Hematopoietic multipotent progenitor cell treated with erythropoietin and hydrocortisone succinate and interleukin-3 and kit ligand, for 6 days (in vitro differentiated cells): ENCODE results near the gene PLCB1.
"Not testable (repeated sequence)": the region's sequence is repeated elsewhere in the genome, so short reads cannot be mapped to it uniquely, and the experiment has no call there.

Source experiments
- DNase-seq: peaks from one replicate; pipeline ENCODE4 v3.0.0-alpha.2; 2015

The PLCB1 gene

DNA sequence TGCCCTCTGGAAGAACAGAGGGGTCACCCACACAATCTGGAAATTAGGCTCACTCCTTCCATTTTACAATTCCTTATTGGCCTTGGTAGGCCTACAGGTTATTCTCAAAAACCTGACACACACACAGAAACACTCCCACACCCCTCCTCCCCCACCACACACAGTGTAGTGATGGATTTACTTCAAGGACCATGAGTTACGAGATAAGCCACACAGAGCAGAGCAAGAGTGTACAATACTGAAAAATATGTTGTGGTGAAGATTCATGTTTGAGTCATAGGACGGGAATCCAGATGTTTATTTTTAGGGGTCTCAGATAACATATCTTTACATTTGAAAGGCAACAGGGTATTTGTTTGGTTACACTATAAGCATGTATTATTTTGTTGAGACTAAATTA is 291.9 kb downstream of the PLCB1 start:
- no peak for DNase-seq

DNA sequence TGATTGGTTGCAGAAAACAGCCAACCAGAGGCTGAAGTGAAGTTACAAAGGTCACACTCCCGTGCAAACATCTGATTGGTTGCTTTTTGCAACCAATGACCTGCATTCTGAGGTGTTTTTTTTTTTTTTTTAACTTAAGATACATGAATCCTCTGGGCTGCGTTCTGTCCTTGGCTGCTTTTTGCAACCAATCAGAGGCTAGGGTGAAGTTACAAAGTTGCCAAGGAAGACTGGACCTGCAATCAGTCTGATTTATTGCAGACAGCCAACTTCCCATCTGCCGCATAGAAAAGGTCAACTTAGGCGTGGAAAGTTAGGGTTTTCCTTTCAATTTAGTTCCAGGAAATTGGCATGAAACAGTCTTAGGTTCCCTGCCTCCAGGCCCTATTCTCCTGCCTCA is 292.9 kb downstream of the PLCB1 start:
- DNase-seq: no peak

DNA sequence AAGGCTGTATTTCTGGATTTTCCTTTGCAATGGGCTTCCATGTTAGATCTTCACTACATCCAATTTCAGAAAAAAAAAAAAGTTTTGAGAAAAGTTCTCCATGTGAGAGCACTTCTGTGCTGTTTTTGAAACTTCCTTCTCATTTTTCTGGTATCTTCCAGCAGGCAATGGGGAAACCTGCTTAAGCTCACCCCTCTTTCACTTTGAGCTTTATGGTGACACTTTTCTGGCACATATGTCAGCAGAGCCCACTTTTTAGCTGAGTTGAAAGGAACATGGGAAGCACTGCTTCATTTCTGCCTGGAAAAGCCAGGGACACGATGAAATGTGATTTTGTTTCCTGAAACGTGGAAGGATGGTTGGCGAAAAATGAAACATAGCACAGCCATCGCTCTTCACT is 293.7 kb downstream of the PLCB1 start:
- DNase-seq: no peak

DNA sequence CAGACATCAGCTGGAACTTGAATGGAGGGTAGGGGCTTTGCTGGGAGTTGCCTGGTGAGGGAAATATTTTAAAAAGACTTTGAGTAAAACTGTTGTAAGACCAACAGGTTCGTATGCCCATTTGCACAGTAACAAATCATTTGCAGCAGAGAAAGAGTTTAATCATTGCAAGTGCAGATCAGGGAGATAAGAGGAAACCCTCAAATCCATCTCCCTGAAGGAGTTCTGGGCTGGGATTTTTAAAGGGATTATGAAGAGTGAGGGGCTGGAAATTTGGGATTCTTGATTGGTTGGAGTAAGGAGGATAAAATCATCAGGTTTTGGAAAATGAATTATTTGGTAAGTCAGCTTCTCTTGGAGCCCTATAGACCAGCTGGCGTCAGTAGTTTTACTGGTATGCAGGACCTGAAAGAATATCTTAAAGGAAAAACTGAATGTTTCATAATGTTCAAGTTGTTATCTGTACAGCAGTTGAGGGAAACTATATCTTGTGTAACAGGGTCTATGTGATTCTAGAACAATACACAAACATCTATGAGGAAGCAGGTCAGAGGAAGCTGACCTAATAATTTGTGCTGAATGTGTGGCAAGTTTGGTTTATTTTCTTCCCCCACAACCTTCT is 295.5 kb downstream of the PLCB1 start:
- DNase-seq: peak; percentile 73

DNA sequence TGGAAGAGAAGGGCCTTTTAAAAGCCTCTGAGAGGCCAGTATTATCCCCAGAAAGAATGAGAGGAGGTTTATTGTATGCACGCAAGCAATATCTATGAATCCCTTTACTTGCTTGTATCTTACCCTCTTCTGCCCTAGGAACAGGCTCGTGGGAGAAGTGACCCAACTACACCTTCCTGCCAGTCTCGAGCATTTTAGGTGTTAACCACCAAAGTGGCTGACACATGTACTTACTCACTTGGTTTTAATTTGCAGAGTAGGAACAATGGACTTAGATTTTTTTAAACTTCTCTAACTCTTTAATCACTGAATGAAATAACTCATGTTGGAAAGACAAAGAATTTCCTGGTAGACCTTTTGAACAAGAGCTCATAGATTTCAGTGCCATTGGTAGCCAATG is 296.9 kb downstream of the PLCB1 start:
- no peak for DNase-seq

DNA sequence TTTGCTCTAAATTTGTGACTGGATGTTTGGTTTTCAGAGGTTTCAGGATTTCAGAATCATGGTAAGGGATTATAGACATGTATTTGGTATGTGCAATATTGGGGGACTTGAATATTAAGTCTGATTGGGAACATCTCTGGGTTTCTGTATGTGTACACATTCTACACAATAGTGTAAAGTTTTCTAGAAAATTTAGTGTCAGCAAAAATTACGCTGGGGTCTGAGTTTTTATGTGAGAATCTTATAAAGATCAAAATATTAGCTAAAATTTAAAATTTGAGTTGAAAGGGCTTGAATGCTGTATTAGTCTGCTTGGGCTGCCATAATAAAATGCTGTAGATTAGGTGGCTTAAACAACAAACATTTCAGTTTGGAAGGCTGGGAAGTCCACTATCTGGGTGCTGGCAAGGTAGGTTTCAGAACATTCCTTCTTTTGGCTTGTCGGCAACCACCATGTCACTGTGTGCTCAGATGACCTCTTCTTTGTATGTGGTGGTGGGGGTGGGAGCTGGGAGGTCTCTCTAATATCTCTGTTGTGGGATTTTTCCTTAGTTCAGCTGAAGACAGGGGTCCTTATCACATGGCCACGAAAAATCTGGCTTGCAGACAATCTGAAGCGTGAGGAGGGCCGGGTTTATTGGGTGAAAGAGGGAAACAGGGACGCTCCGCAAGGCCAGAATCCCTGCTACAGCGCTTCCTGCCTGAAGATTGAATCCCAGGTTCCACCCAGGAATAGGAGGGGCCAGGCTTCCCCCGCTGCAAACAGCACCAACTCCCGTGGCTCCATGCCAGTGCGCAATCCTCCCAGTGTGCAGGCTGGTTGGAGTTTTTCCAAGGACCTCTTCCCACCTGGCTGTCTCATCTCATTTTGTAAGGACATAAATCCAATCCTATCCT is 299.7 kb downstream of the PLCB1 start:
- no peak for DNase-seq

DNA sequence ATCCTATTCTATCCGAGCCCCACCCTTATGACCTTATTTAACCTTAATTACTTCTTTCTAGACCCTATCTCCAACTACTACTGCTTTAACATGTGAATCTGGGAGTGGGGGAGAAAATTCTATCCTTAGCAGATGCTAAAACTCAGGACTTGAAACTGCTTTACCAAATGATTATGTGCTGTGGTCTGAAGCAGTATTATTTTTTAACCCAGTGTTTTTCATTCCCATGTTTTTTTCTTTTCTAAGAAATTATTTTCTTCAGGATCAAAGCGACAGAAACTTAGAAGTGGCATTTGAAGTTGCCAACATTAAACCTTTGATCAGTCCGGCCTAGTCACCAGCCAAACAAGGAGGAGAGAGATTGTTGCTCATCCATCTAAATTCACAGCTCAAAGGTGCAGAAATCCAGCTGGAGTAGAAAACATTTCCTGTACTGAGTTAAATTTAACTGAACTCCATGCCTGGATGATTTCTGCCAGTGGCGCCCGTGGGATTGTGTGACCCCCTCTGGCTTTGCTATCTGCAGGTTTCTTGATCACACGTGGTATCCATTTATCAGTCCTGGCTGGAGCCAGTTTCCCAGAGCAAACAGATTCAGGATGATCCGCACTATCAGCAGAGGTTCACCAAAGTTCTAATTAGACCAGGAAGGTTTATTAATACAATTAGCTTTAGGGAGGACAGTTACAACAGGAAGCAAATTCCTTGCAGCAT is 300.5 kb downstream of the PLCB1 start:
- no peak for DNase-seq

DNA sequence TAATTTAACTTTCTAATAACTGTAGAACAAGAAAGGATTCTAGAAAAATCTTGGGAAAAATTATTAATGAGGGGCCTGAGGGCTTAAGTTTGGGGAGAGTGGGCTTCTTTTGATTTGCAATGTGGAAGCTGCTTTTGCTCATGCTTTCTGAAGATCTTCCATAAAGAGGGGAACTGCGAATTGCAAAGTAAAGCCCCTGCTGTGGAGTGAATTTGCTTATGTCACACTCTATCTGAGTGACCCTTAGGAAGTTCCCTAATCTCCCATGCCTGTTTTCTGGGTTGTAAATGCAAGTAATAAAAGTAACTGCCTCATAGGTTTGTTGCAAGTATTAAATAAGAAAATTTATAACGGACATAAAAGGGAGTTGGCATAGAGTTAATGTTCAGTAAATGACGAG is 301.2 kb downstream of the PLCB1 start:
- DNase-seq: no peak

DNA sequence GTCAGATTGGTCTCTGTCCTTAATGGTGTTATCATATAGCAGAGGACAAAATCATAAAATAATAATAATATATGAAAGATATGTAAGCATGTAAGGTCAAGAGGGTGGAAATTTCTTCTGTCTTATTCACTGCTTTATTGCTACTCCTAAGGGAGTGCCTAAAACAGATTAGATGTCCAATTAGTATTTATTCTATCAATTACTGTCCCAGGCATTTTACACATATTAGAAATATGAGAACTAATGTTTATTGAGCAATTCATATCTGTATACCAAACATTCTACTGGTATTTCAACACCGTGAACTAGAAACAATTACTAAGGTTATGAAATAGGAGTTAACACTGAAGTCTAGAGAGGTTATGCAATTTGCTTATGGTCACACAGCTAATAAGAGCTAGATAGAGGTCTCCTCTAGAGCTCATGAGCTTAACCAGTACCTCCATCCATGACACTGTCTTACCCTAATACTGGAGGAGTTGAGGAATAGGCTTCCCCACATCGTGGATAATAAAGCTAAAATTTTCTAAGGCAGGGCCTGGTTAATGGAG is 302.3 kb downstream of the PLCB1 start:
- DNase-seq: peak; percentile 66

DNA sequence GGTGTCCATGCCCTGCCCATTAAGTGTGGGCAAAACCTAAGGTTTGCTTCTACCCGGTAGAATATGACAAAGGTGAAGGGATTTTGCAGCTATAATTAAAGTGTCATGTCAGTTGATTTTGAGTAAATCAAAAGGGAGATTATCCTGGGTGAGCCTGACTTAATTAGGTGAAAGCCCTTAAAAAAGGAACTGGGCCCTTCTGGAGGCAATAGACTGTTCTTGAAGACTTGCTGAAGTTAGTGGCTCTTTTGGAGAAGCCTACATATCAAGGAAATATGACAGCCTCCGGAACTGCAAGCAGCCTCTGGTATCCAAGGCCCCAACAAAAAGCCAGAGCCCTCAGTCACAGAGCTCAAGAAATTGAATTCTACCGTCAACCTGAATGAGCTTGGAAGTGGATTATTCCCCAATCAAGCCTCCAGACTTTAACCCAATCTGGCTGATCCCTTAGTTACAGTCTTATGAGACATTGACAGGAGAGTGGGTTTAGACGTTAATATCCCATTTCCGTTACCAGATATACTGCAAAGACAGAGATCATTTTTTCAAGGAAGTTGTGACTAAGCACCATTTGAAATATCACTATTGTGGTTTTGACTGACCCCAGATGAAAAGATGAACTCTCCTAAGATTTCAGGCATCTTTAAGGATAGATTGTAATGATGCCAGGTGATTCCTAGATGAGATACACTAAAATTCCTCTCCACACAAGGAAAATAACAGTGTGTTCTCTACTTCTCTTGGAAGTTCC is 303.4 kb downstream of the PLCB1 start:
- no peak for DNase-seq

DNA sequence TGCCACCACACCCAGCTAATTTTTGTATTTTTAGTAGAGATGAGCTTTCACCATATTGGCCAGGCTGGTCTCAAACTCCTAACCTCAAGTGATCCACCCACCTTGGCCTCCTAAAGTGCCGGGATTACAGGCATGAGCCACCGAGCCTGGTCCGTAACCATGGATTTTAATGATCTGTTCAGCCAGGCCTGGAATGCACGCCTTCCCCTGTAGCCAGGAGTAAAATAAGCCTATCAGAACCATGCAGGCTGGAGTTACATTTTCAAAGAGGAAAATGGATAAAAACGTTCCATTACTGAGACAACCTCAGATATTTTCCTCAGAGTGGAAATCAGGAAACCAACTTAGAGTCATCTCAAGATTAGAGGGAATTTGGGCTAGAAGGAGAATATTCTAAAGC is 304.9 kb downstream of the PLCB1 start:
- not testable (repeated sequence) for DNase-seq

DNA sequence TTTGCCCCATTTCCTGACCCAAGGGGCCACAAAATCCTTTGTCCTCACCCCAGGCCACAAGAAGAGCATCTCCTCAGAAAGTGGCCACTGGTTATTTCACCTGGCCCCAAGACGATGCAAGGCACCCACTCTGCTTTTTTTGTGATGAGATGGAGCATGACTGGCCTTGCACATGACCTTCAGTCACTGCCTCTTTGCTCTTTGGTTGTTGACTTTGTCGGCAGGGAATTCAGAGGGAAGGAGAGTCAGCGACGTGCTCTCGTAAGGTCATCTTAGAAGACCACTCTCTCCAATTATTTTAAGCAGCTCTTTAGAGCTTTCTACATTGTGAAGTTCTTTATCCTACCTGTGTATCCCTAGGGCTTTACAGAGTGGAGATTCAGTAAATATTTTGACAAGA is 306.7 kb downstream of the PLCB1 start:
- DNase-seq: no peak

DNA sequence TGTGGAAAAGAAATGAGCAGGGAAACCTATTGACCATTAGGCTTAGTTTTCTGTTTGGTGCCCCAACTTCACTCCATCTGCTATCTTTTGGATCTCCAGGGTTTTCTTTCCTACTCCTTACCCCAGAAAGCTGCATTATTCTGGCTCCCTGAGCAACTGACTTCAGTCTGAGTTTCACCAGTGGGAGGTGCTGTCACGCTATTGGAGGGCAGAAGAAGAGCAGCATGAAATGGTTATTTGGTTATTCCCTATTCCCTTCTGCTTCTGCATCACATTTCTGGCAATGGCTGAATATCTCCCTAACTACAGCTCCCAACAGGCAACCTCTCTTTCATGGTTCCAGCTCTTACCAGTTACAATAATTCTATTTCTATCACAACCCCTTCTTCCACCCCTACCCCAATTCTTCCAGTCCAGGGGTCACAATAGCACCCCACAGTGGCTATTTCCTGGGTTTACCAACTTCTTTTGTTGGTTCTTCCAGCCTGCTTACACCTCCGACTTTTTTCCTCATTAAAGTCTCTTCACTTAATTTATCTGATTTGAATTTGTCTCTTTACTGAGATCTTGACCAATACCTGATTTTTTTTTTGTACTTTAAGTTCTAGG is 311.5 kb downstream of the PLCB1 start:
- no peak for DNase-seq

DNA sequence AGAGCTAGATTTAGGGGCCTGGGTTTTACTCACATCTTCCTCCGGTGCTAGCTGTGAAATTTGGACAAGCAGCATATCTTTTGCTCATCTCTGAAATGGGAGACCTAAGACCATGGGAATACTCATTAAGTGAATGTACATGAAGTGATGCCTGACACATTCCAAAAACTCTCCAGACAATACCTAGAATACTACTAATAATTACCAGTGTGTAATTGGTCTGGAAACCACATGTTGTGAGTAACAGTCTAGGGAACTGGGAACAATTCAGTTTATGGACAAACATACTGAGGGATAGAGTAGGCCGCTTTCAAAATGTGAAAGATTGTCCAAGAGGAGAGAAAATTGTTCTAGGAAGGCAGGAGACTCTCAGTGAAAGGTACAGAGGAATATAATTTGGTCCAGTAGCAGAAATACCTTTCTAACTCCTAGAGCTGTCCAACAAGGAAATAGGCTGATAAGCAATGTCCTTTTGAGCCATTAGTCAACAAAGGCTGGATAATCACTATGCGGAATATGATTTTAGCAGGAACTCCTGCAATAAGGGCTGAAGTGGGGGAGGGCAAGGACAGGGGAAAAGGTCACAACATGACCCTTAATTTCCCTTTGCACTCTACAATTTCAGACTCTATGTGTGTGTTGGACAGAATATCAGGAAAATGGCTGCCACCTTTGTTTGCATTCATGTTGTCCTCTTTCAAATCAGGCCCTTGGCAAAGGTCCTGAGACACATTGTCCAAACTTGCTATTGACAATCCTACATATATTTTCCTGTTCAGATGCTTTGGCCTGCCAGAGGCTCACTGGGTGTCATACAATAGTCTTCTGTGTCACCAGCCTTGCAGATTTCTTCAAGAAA is 315.4 kb downstream of the PLCB1 start:
- no peak for DNase-seq

DNA sequence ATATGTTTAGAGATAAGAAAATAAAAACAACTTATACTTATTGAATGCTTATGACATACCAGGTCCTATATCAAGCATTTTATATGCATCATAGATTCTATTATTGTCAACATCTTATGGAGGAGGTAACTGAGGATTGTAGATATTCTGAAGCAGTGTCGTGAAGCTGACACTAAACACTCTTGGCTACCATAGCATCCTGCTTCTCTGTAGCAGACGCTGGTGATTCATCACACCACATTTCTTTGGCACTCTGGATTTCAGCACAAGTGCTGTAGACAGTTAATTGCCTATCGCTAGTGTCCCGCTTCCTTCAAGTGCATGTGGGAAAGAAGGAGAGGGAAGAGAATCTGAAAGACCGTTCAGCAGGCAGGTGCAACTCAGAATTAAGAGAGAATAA is 317.1 kb downstream of the PLCB1 start:
- DNase-seq: no peak

DNA sequence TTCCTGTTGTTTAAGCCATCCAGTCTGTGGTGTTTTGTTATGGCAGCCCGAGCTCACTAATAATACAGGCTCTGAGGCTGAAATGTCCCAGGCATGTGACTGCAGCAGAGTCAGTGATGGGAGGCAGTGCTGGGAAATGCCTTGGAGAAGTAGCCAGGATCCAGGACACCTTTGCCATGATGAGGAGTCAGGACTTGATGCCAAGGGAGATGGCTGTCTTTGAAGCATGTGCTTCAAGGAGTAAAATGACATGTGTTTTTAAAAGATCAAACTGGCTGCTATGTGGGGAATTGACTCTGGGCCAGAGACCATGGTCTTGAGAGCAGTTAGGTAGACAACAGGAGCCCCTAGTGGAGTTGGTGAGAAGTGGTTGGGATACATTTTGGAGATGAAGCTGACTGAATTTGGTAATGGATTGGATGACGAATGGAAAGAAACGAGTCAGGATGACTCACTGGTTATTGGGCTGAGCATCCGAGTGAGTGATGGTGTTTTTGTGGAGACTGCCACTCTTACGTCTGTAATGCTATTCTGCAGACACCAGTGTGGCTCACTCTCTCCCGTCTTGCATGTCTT is 322.2 kb downstream of the PLCB1 start:
- DNase-seq: peak; percentile 57

DNA sequence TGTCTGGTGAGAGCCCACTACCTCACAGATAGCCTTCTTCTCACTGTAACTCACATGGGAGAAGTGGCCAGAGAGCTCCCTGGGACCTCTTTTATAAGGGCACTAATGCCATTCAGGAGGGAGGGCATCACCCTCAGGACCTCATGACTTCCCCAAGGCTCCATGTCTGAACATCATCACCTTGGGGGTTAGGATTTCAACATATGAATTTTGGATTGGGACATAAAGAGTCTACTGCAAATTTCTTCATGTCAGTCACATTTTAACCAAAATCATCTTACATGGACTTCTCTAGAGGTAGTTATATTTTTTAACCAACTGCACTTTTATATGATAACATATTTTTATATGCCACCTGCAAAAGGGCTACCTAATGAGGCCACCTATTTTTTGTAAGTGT is 324.7 kb downstream of the PLCB1 start:
- DNase-seq: no peak

DNA sequence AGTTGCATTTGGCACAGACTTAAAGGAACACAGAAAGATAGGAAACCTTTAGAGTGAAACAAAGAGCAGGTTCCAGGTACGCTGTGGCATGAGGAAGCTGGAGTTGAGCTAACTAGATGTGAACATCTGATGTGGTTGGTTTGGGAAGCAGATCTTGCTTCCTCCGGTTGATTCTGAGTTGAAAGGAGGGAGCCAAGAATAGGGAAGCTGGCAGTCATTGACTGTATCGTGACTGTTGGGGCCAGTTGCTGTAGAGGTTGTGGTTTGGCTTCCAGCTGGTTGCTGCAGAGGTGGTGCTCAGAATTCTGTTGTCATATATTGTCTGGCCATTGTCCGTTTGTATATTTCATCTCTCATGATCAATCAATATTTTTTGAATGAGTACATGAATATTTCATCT is 325.9 kb downstream of the PLCB1 start:
- peak; percentile 64 for DNase-seq

DNA sequence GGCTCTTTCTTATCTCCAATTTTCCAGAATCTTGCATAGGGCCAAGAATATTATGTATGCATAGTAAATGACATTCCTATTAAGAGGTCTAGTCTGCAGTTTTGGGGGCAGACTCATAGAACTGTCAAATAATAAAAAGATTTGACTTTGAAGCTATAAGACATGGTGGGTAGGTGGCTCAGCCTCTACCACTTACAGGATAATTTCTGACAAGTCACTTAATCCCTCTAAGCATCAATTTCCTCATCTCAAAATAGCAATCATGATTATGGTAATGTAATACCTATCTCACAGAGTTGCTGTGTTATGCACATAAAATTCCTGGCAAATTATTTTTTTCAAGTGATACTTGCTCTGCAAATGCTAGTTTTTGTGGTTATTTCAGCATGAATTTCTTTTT is 329.1 kb downstream of the PLCB1 start:
- DNase-seq: no peak

DNA sequence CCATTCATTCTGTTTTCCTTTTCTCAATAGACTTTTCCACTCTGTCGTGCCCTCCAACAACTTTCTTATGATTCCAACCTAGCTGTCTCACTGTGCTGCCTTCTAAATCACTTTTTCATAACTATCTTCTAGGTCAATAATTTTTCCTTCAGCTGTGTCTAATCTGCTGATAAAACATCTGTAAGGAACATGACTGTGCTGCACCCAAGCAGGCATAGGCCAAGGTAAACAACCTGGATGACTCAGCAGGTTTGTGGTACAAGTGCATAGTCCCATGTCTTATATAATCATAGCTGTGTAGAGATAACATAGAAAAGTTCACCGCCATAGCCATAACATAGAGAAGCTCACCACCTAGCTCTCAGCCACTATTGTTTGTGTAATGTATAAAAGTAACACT is 332.3 kb downstream of the PLCB1 start:
- no peak for DNase-seq

DNA sequence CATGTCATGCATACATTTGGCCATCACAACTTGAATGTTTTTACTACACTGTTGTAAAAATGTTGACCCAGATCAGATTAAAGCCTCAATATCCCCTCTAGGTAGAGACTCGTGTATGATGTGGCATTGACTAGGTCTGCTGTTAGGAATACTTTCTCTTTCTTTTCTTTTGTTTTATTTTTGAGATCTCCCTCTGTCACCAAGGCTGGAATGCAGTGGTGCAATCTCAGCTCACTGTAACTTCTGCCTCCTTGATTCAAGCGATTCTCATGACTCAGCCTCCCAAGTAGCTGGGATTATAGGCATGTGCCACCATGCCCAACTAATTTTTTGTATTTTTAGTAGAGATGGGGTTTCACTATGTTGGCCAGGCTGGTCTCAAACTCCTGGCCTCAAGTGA is 334.7 kb downstream of the PLCB1 start:
- not testable (repeated sequence) for DNase-seq
